ENCODE measurements around the gene GUK1.
"Not testable (repeated sequence)": the region's sequence is repeated elsewhere in the genome, so short reads cannot be mapped to it uniquely, and the experiment has no call there.

The GUK1 gene

DNA sequence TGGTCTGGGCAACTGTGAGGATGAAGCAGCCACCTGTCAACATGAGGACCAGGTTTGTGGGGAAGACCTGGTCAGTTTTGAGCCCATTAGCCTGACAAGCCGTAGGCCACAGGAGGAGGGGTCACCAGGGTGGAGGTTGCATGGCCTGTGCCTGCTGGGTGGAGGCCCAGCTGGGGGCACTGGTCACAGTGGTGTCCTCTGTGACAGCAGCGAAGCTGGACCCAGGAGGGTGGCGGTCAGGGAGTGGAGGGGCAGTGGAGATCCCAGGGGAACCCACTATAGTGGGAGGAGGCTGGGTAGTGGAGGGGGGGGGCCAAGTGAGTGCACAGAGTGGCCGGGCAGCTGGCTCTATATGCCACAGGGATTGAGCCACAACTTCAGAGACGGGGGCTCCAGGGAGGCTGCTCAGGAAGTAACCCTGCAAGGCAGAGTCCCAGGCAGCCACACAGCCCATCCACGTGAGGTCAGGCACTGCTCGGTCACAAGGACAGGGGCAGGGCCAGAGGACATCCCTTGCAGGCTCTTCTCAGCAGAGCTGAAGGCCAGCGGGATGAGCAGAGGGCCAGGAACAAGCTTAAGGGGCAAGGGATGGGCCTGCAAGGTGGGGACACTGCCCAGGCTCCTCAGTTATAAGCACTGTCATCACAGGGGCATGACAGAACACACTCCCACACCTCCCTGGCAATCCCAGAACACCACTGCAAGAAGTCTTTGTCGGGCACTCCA lies 34.6 kb upstream of the GUK1 start:
- DNase-seq: no peak

DNA sequence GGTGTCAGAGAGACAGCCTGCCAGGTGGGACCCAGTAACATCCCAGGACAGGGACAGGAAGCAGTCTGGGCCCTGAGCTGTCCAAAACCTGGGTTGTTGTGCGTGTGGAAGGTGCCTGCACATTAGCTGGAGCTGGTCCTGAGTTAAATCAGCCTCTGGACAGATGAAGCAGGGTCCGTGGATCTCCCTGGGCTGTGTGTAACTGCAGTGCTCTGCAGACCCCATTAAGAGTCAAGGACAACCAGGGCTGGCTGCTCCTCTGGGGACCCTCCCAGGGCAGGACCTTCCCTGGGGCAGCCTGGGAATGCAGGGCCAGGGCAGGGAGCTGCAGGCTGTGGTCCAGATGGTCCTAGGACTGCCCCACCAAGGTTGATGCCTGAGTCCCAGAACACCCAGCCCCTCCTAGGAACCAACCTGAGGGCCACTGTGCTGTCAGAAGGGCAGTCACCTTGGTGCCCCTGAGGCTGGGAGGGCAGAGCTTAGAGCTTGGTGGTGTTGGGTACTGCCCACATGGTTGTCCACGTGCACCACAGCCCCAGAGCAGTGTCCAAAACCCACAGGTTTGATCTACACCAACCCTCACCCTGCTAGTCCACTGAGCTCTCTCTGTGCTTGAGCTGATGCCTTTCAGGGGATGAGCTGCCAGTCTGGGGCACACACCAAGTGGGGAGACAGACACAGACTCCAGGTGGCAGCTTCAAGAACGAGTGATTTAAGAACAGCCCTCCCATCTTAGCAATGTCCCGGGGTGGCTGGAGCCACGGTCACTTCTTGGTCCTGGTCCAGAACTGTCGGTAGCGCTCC lies 33.9 kb upstream of the GUK1 start:
- no peak for DNase-seq

DNA sequence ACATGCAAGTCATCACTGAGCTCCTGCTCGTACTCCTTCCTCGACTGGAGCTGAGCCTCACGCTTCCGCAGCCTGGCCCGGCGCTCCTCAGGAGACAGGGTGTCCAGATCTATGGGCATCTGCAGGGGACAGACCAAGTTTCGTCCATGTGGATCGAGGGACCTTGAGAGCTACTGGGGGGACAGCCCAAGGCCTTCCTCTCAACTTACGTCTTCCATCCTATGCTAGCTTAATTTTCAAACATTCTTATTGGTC lies 33.4 kb upstream of the GUK1 start:
- no peak for DNase-seq

DNA sequence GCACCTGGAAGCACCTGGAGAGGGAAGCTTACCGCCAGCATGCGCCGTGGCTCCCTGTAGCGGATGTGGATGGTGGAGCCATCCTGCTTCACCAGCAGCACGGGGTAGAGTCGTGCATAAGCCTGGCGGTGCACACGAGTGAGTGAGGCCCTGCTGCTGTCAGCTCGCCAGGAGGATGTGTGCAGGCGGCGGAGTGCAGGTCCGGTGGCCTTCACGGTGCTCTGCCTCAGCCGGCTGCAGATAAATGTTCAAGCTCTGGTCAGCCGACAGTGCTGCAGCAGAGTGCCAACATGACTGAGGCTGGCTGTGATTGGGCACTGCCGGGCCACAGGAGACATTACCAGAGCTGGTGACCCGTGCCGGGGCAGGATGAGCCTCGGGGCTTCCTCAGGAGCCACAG lies 32.4 kb upstream of the GUK1 start:
- no peak for DNase-seq

DNA sequence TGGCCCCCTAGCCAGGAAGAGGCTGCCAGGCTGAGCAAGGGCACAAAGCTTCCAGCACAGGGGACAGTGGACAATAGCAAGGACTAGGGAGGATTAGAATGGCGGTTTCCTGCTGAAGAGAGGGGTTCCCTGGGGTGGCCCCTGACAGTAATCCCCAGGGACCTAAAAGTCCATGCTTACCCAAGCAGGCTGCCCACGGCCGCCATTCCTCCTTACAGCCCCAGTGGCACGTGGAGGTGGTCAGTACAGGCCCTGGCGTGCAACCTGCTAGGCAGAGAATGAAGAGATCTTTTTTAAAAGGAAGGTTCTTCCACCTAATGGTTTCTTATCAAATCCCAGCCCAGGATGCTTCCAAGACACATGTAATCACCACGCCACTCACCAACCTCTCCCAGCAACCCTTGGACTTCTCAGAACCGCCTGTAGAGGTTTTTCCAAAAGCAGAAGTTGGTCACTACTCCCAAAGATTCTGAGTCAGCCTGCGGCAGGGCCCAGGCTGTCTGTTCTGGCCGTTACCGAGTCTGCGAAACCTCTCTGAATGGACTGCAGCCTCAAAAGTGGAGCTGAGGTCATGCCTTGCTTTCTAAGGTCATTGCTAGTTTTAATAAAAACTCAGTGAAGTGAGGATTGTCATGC lies 31.9 kb upstream of the GUK1 start:
- no peak for DNase-seq

DNA sequence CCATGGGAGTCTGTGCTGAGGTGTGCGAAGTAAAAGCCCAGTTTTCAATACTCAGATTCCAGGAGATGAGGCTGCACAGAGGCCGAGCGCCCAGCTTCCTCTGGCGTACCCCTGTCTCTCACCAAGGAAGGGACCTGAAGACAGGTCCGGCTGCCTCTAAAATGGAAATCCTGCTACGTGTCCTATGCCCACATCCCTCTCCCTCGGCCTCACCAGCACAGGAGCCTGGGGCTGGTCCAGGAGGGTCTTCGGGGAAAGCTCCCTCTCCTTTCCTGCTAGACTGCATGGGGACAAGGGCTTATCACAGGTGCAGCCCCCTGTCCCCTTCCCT lies 31.4 kb upstream of the GUK1 start:
- no peak for DNase-seq

DNA sequence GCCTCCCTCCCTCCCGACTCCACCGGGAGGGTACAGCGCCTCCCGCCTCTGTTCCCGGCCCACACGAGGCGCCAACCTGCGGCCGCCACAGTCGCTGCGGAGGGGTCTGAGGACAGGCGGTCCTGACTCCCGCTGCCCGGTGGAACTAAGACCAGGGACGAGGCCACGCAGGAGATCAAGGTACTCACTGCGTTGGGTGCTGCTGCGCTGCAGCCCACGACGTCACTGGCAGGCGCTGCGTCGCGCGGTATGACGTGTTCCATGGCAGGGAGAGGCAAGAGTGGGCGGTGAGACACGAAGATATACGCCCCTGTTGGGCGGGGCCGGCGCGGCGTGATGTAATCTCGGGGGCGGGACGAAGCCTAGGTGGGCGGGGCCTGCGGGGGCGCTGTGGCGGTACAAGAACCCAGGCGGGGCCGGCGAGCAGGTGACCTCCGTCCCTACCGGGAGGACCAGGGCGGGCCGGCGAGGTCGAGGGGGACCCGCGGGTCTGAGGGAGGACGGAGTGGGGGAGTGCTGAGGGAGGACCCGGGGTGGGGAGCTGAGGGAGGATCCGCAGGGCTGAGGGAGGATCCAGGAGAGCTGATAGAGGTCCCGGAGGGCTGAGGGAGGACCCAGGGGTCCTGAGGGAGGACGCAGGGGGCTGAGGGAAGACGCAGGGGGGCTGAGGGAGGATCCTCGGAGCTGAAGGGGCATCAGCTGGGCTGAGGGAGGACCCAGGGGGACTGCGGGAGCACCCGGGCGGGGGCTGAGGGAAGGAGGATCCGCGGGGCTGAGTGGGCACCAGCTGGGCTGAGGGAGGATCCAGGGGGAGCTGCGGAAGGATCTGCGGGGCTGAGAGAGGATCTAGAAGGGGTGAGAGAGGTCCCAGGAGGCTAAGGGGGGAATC lies 30.8 kb upstream of the GUK1 start, which contains the start of gene MRPL55:
Gene MRPL55 (minus strand): TSS at position 227 of the 889 bp plus-strand sequence. CDS start 1,039 bp downstream, outside the sequence.
- peak; percentile 86 for DNase-seq

DNA sequence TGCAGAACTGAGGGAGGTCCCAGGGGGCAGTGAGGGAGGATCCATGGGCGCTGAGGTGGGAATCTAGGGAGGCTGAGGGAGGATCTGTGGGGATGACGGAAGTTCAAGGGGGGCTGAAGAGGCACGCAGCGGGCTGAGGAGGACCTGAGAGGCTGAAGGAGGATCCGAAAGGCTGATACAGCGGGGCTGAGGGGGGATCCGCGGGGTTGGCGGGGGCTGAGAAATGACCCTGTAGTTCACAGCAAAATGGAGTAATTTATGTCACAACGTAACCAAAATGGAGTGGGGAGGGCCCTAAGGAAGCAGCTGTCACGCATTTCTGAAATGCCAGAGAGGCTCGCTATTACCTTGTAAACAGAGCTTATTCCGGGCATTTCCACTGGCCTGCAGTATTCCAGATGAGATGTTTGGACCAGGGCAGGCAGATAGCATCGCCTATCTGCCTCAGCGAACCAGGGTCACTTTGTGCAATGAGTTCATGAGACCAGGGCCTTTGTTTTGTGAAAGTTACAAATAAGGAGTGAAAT lies 30.1 kb upstream of the GUK1 start:
- DNase-seq: no peak

DNA sequence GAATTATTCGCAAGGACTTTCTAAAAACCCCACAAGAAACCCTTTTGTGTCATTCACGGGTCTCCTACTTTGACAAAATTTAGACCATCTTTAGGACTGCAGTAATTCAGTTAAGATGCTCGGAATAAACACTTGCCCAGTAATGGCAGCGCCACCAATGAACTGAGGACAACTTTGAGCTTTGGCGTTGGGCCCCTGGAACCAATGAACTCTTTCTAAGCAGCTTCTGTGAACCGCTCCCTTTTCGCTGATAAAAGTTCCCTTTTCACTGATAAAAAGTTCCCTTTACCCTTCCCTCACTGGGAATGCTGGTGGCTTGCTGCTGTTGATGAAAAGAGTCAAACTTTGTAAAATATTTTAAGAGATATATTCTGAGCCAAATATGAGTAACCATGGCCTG lies 29.5 kb upstream of the GUK1 start:
- DNase-seq: no peak

DNA sequence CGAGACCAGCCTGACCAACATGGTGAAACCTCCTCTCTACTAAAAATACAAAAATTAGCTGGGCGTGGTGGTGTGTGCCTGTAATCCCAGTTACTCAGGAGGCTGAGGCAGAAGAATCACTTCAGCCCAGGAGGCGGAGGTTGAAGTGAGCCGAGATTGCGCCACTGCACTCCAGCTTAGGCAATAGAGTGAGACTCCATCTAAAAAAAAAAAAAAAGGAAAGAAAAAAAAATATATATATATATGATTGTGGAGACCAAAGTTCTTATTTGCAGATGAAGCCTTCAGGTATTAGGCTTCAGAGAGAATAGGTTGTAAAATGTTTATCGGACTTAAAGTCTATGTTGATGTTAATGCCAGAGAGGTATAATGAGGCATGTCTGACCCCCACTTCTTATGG lies 28.8 kb upstream of the GUK1 start:
- DNase-seq: not testable (repeated sequence)

DNA sequence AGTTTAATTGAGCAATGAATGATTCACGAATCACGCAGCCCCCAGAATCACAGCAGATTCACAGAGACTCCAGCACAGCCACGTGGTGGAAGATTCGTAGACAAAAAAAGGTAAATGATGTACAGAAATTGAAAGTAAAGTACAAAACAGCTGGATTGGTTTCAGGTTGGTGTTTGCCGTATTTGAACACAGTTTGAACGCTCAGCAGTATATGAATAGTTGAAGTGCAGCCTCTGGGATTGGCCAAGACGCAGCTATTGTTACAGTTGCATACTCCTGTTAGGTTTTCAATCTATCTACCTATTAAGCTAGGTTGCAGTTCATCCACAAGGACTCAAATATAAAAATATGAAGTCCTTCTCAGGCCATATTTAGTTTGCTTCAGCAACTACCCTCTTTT lies 27.9 kb upstream of the GUK1 start:
- DNase-seq: no peak

DNA sequence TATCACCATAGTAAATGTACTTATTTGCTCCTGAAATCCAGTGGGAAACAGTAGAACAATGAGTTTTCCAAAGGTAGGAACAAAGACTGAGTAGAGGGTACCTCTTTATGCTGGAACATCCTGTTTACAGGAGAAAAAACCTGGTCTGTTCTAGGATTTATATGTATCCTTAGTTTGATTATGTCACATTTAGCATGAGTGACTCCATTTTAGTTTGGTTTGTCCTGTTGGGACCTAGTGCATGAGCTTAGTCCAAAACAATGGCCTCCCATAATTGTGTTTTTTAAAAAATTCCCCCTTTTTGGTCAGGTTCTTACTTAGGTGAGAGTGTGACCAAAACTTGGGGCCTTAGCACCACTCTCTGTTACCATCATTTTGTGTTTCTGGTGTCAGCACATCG lies 27.5 kb upstream of the GUK1 start:
- DNase-seq: no peak

DNA sequence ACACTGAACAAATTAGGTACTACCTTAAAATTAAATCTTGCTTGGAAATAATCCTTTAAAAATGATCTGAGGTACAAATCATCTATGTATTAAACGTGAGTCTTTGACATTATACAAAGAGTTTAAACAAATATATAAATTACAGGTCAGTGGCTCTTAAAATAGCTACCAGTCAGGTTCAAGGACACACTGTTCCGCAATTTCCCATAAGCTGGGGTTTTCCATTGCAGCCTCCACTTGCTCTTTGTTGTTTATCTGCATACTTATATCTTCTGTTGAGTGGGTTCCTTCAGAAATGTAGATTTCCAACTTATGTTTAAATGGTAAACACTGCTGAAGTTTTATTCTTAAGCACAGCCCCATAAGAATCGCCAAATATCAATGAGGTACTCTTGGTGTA lies 25.3 kb upstream of the GUK1 start:
- no peak for DNase-seq

DNA sequence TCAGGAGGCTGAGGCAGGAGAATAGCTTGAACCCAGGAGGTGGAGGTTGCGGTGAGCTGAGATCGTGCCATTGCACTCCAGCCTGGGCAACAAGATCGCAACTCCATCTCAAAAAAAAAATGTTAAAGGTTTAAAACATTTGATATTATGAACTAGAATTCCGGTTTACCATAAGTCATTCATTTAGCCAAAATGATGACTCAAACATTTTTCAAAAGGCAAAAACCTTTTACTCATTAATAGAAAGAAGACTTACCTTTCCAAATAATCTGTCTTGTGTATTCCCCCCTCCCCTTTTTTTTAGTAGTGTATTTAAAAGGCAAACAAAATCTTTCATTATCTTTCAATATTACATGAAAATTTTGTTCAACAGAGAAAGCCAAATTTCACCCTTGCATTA lies 22.7 kb upstream of the GUK1 start:
- DNase-seq: no peak

DNA sequence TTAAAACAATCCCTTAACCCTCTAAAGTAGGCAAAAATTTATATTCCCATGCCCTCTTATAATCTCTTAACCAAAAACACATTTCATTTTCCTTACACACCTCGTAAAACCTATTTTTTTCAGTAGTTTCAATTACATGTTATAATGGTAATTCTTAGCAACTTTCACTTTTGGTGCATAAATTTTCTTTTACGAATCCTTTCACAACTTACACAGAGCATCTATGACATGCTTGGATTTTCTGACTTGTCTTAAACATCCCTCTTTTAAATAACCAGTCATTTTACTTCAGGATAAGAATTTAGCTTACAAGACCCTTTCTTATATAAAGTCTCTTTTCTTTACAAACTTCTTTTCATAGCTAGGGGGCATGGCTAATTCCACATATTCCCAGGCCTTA lies 22.0 kb upstream of the GUK1 start:
- DNase-seq: no peak

DNA sequence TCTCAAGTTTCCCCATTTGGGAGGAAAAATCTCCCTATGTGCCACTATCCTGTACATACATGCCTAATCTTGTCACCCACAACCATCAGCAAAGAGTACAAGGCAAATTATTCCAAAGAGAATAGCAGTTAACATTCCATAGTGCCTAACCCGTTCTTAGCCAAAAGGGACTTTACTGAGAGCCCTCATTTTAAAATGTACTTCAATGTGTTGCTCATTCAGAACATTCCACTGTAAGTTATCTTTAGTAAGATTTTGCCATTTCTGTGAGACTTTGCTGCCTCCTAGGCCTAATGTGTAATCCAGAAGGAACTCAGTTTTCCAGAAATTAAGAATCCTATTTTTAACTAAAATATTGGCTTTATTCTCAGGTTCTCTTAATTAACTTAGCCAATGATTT lies 19.7 kb upstream of the GUK1 start:
- DNase-seq: no peak

DNA sequence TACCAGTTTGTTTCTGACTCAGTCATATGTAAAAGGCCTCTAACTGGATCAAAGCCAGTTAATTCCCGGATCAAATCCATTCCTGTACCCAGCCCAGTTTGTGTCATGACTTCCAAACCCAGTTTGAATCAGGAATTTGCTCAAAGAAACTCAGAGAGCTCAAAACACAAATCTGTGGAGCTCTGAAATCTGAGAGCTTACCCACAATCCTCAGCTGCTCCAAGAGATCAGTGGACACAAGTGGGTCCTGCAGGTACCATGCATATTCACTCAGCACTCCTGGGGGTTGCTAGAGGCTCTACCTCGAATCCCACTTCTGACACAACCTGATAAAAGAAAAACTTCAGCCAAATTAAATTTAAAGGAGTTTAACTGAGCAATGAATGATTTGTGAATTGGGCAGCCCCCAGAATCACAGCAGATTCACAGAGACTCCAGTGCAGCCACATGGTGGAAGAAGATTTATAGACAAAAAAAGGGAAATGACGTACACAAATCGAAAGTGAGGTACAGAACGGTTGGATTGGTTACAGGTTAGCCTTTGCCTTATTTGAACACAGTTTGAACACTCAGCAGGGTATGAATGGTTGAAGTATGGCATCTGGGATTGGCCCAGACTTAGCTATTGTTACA lies 19.1 kb upstream of the GUK1 start:
- no peak for DNase-seq

DNA sequence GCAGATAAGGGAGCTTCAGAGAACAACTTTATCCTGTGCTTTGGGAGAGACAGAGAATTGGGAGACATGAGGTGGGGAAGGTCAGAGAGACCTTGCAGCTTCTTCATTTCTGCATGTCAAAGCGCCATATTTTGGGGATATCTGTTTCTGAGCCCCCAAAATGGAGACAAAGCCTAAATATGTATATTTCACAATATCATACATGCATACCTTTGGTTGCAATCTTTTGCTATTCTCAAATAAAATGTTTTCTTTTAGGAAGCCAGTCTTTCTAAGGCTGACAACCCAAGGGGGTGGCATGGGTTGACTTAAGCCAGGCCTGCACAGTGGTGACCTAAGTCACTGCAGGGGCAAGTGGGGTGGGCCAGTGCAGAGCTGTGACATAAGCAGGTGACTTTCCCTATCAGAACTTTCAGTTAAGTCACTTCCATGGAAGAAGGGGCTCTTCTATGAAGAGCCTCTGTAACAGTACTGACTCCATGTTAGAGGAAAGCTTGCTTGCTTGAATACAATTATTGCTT lies 17.1 kb upstream of the GUK1 start:
- no peak for DNase-seq

DNA sequence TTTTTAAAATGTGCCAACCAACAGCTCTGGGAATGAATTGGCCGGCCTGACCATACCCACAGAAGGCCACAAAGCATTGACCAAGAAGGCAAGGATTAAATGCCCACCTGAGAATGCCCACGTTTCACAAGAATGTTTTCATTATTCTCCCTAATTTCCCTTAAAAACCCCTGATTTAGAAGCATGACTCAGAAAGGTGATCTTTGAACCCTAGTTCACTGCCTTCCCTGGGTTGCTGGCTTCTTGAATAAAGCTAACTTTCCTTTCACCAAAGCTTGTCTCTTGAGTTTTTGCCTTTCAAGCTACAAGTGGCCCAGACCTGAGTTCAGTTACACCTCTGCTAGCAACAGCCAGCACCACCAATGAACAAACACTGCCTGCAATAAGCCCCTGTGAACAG lies 16.6 kb upstream of the GUK1 start:
- no peak for DNase-seq

DNA sequence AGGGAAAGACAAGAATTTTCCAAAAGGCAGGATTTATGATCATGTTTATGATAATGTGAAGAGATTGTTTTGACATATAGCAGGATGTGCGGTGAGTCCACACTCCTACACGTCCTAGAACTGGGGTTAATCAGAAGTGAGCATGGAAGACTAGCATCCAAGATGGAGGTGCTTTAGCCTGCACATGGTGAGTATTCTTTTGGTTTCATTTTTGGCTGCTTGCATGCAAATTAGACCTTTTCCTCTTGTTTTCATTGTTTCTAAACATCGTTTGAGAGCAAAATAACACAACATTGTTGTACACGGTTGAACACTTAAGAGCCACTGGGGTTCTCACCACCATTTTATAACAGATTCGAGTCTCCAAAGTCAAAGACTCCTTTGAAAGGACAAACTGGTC lies 14.9 kb upstream of the GUK1 start:
- DNase-seq: no peak

DNA sequence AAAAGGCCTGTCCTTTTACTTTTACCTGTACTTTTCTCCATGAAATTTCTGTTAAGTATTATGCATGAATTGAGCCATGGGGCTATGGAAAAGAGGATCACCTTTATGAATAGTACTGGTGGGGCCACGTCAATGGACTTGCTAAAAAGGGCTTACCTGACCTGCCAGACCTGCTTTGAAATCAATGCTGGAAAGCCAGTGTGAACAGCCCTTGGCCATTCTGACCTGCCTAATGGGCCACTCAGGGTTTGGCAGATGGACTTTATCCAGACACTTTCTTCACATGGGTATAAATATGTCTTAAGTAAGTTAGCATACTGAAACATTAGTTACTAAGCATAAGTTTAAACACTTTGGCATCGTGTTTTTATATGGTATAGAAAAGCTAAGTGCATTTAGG lies 8.3 kb upstream of the GUK1 start:
- DNase-seq: no peak

DNA sequence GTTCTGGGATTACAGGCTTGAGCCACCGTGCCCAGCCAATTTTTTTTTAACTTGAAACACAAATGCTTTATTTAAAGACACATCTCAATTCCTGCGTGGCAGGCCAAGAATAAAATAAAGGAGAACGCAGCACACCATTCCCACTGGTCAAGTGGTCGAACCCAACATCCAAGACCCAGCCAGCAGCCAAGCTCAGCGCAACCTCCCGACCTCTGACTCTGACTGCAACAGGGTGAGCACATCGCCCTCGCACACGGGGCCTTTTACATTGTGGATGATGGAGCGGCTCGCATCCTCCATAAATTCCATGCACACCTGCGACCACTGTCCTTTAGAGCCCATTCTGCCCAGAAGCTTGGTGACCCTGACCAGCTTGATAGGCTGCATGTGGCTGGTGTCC lies 5.5 kb upstream of the GUK1 start:
- DNase-seq: no peak

DNA sequence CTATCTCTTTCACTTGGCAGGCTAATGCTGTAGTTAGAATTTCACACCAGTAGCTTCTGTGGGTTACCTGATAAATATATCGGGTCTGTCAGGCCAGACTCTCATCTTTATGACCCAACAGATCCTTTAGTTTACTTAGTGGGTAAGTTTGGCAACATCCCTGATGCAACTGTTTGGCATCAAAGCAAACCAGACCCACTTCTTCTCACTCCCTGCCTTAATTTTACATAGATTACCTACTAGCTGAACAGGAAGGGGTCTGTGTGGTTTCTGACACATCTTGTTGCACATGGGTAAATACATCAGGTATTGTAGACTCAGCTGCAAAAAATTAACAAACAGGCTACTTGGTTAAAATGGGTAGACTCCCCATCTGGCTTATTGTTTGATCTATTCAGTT lies 3.2 kb upstream of the GUK1 start:
- no peak for DNase-seq

Data from NCI-H2029 (cell line).